Suprapubic skin (tissue), 4 donors: Measurements from ENCODE around the gene ONECUT3.

ENCODE experiments used
- CTCF ChIP-seq, 2 donors: fragments of 200-600 bp in 1 of 2; fragments of 450-650 bp in 1 of 2; sonication (generic) in 1 of 2; IDR thresholded peaks; one replicate each; pipeline ENCODE4 v1.5.1; 2016 to 2019; ENCODE audit warnings: antibody characterized with exemption in 2 of 2, mild to moderate bottlenecking in 1 of 2, moderate library complexity in 1 of 2
- EP300 ChIP-seq: sonication (generic); formaldehyde crosslinking; IDR thresholded peaks from one replicate; pipeline ENCODE4 v1.6.1; 2017; ENCODE audit warnings: antibody characterized with exemption
- POLR2A ChIP-seq, 2 donors: fragments of 450-650 bp; IDR thresholded peaks; one replicate each; pipeline ENCODE4 v1.6.1; 2017; ENCODE audit warnings: antibody characterized with exemption in 2 of 2, mild to moderate bottlenecking in 2 of 2, moderate library complexity in 2 of 2
- POLR2AphosphoS5 ChIP-seq, 3 donors: sonication (generic); formaldehyde crosslinking; IDR thresholded peaks; one replicate each; pipeline ENCODE4 v1.6.1; 2017; ENCODE audit warnings: antibody characterized with exemption in 3 of 3

- no peak for TF ChIP-seq CTCF (IDR thresholded peaks at IDR 0.05)
- TF ChIP-seq EP300, result no peak
- no peak for TF ChIP-seq POLR2A (IDR thresholded peaks at IDR 0.05)
- no peak for TF ChIP-seq POLR2AphosphoS5 (IDR thresholded peaks at IDR 0.05)
Observed at GRCh38 chr19:1769645-1769985, 16.3 kb downstream of the ONECUT3 start.
